ENCODE results near the gene NFAM1. TPM values are rescaled to one million over a fixed set of nuclear protein-coding genes. Genes with fewer than 3 reads are reported as not detected.

Gene NFAM1
- polyA plus RNA-seq, 1 of the 3 experiments (the other 2 are of a cell fraction), result 0.02 TPM

DNA sequence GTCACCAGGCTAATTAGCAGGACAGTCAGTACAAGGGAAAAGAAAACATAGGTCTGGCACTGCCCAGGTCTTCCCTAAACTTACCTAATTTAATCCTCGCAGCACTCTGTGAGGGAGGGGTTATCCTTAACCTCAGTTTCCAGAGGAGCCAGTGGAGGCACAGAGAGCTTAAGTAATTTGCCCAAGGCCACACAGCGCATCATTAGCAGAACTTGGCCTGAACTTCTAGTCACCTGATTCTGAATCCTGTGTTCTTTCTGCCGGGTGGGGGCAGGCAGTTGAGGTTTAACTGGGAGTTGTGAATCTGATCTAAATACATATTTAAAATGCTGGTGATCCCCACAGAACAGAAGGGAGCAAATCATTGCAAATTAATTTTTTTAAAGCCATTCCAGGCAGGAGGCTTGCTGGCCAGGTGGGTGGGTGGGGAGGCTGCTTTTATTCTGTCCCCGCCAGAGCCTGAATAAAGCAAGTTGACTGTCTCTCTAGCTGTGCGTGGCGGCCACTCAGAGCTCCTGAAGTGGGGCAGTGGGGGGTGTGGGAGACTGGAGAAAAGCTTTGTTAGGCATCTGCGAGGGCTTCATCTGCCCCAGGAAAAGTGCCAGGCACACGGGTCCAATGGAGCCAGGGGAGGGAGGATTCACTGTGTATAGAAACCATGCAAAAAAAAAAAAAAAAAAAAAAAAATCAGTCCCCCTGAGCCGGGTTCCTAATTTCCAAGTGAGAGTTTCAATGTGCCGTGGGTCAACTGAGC, 66.1 kb downstream of the NFAM1 start:
- H3F3A ChIP-seq (replicated peaks; ENCODE audit: insufficient read depth), result no peaks in the 10 kb centered on the region
- H3K4me3 ChIP-seq (ENCODE audit: low read depth in 2 of 2, low read length in 1 of 2), result no peak overlapping the region
- TF ChIP-seq, protein P1, sequence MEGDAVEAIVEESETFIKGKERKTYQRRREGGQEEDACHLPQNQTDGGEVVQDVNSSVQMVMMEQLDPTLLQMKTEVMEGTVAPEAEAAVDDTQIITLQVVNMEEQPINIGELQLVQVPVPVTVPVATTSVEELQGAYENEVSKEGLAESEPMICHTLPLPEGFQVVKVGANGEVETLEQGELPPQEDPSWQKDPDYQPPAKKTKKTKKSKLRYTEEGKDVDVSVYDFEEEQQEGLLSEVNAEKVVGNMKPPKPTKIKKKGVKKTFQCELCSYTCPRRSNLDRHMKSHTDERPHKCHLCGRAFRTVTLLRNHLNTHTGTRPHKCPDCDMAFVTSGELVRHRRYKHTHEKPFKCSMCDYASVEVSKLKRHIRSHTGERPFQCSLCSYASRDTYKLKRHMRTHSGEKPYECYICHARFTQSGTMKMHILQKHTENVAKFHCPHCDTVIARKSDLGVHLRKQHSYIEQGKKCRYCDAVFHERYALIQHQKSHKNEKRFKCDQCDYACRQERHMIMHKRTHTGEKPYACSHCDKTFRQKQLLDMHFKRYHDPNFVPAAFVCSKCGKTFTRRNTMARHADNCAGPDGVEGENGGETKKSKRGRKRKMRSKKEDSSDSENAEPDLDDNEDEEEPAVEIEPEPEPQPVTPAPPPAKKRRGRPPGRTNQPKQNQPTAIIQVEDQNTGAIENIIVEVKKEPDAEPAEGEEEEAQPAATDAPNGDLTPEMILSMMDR (IDR thresholded peaks at IDR 0.05), result no peak
- TF ChIP-seq FOSL2 (IDR thresholded peaks at IDR 0.05; ENCODE audit: borderline replicate concordance, low read depth), result no peak
- TF ChIP-seq, protein P2, sequence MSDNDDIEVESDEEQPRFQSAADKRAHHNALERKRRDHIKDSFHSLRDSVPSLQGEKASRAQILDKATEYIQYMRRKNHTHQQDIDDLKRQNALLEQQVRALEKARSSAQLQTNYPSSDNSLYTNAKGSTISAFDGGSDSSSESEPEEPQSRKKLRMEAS (IDR thresholded peaks at IDR 0.05; ENCODE audit: low read depth), result no peak
- TF ChIP-seq MXI1 (IDR thresholded peaks at IDR 0.05; ENCODE audit: low read depth, low read length), result no peak
- TF ChIP-seq TEAD4 (IDR thresholded peaks at IDR 0.05; ENCODE audit: borderline replicate concordance, insufficient read depth), result no peak
- TF ChIP-seq RAD21 (IDR thresholded peaks at IDR 0.05; ENCODE audit: low read length), result no peak
- no peak for TF ChIP-seq RFX5 (IDR thresholded peaks at IDR 0.05; ENCODE audit: low read length)
- TF ChIP-seq, protein P3, sequence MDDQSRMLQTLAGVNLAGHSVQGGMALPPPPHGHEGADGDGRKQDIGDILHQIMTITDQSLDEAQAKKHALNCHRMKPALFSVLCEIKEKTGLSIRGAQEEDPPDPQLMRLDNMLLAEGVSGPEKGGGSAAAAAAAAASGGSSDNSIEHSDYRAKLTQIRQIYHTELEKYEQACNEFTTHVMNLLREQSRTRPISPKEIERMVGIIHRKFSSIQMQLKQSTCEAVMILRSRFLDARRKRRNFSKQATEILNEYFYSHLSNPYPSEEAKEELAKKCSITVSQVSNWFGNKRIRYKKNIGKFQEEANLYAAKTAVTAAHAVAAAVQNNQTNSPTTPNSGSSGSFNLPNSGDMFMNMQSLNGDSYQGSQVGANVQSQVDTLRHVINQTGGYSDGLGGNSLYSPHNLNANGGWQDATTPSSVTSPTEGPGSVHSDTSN (IDR thresholded peaks at IDR 0.05), result no peak
- H3K79me2 ChIP-seq (ENCODE audit: insufficient read depth), result no peaks in the 10 kb centered on the region
- no peak overlapping the region for H3K4me2 ChIP-seq
- 84% methylated on average over 7 of the region's 10 CpGs for whole genome bisulfite sequencing (ENCODE audit: low lambda C conversion rate)
- H3K9ac ChIP-seq, result no peak overlapping the region
- no peak for DNase-seq
- H4K20me1 ChIP-seq (ENCODE audit: insufficient read depth), result no peaks in the 10 kb centered on the region
- H2AFZ ChIP-seq (ENCODE audit: low read depth), result no peak overlapping the region
- no peaks in the 10 kb centered on the region for H3K9me3 ChIP-seq
- ChIA-PET CTCF (interaction anchor here (1.0 to 2.6 kb wide), 3 partner anchors 24 to 78 kb away, joined by 3 to 8 read pairs (median 3); no protein-coding TSS in a partner anchor), POLR2A (no interaction called here)
- H3K9me2 ChIP-seq, result no peaks in the 10 kb centered on the region
- H3K27me3 ChIP-seq (ENCODE audit: insufficient read depth), result no peaks in the 10 kb centered on the region
- H3K4me1 ChIP-seq (ENCODE audit: control insufficient read depth in 1 of 2, insufficient read depth in 2 of 2, low read depth in 1 of 2, low read length in 1 of 2), result peaks cover 0 to 43% of the 10 kb centered on the region in 2 experiments; a peak in 2 of 4 replicates
- H3K27ac ChIP-seq (ENCODE audit: low read depth in 2 of 2, low read length in 1 of 2), result peak overlapping the region in 1 of 2 experiments; percentile 86; a peak in 2 of 4 replicates
- H3K36me3 ChIP-seq (replicated peaks in 1 of 2; ENCODE audit: control insufficient read depth in 1 of 2, insufficient read depth in 2 of 2, low read length in 1 of 2), result no peaks in the 10 kb centered on the region

DNA sequence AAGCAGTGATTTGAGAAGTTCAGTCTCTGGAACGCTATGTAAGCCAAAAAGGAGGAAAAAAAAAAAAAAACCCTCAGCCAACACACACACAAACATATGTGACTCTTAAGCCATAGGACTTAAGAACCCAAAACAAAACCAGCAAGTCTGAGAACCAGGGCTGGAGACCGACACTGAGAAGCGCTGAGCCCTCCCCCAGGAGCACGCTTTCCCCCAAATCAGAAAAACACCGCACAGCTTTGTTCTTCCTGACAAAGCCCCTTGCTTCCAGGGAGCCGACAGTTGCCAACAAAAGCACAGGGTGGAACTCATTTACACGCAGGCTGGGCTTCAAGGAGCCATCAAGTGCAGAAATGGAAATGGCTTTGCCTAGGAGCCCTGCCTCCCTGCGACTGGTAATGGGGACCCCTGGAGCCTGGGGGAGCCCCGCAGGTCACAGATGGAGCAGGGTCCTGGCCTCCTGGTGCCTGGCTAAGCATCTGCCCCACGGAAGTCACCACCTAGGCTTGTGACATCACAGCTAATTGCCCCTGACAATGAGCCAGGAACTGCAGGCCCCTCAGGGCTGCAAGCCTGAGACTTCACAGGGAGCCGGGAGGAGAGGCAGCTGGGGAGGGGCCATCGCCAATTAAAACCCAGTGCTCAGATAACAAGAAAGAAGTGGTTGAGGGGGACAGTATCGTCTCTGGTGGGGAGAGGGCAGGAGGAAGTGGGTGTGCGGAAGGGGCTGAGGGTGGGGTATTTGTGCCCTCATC, 66.9 kb downstream of the NFAM1 start:
- peak; percentile 64 for DNase-seq
- no peak overlapping the region for H3K4me3 ChIP-seq (ENCODE audit: low read depth in 2 of 2, low read length in 1 of 2)
- H3K27me3 ChIP-seq (ENCODE audit: insufficient read depth), result no peaks in the 10 kb centered on the region
- ChIA-PET CTCF (interaction anchor here (1.1 to 1.2 kb wide), 2 partner anchors 24 to 78 kb away, joined by 3 to 5 read pairs; no protein-coding TSS in a partner anchor), POLR2A (interaction anchor here (0.6 to 1.5 kb wide), 2 partner anchors 11 to 35 kb away, joined by 3 read pairs; no protein-coding TSS in a partner anchor)
- no peak overlapping the region for H3K9ac ChIP-seq
- H2AFZ ChIP-seq (ENCODE audit: low read depth), result no peak overlapping the region
- H3K4me1 ChIP-seq (ENCODE audit: control insufficient read depth in 1 of 2, insufficient read depth in 2 of 2, low read depth in 1 of 2, low read length in 1 of 2), result peaks cover 0 to 43% of the 10 kb centered on the region in 2 experiments; a peak in 2 of 4 replicates
- H3K36me3 ChIP-seq (replicated peaks in 1 of 2; ENCODE audit: control insufficient read depth in 1 of 2, insufficient read depth in 2 of 2, low read length in 1 of 2), result no peaks in the 10 kb centered on the region
- TF ChIP-seq EP300 (IDR thresholded peaks at IDR 0.05; ENCODE audit: borderline replicate concordance in 1 of 2, low read depth in 1 of 2, low read length in 1 of 2) (peak in 1 of 2 experiments; percentile 6; a peak in 1 of 4 replicates), RFX5 (IDR thresholded peaks at IDR 0.05; ENCODE audit: low read length) (no peak), GATA2 (CRISPR knock-in tag; IDR thresholded peaks at IDR 0.05) (0 out of 2 replicates have a peak, but pooled peaks have one; percentile 16), MXI1 (IDR thresholded peaks at IDR 0.05; ENCODE audit: low read depth, low read length) (0 out of 2 replicates have a peak, but pooled peaks have one; percentile 8)
- H3K27ac ChIP-seq (ENCODE audit: low read depth in 2 of 2, low read length in 1 of 2), result peak overlapping the region in 1 of 2 experiments; percentile 86; a peak in 2 of 4 replicates
- no peaks in the 10 kb centered on the region for H3F3A ChIP-seq (replicated peaks; ENCODE audit: insufficient read depth)
- H3K9me2 ChIP-seq, result no peaks in the 10 kb centered on the region
- no peaks in the 10 kb centered on the region for H4K20me1 ChIP-seq (ENCODE audit: insufficient read depth)
- no peak overlapping the region for H3K4me2 ChIP-seq
- H3K79me2 ChIP-seq (ENCODE audit: insufficient read depth), result no peaks in the 10 kb centered on the region
- WGBS (ENCODE audit: low lambda C conversion rate), result 57% methylated on average over 8 of the region's 14 CpGs
- no peaks in the 10 kb centered on the region for H3K9me3 ChIP-seq

Measured in SK-N-SH (cell line).